HCT116 (cell line): ENCODE data around the gene OR56A4.

ENCODE experiments used
- ELF1 ChIP-seq: IDR thresholded peaks from 2 replicates; pipeline ENCODE4 v1.6.1; 2012; ENCODE audit warnings: low read depth, borderline replicate concordance
- EZH2phosphoT487 ChIP-seq: fragments of 200-600 bp; IDR thresholded peaks from 2 replicates; pipeline ENCODE4 v1.6.1; 2018; ENCODE audit warnings: antibody characterized with exemption, borderline replicate concordance
- POLR2A ChIP-seq: IDR thresholded peaks from 2 replicates; pipeline ENCODE4 v1.7.0; 2011; ENCODE audit warnings: borderline replicate concordance; ENCODE audit not compliant: insufficient read depth, insufficient read length; ENCODE audit errors: extremely low read depth
- POLR2AphosphoS5 ChIP-seq: IDR thresholded peaks from 2 replicates; pipeline ENCODE4 v1.6.1; 2011; ENCODE audit warnings: mild to moderate bottlenecking, low read depth, low read length, moderate library complexity
- RAD21 ChIP-seq: IDR thresholded peaks from 2 replicates; pipeline ENCODE4 v1.6.1; 2012; ENCODE audit warnings: low read depth, mild to moderate bottlenecking
- SP1 ChIP-seq: IDR thresholded peaks from 2 replicates; pipeline ENCODE4 v1.6.1; 2012; ENCODE audit warnings: low read depth
- YY1 ChIP-seq: IDR thresholded peaks from 2 replicates; pipeline ENCODE4 v1.6.1; 2011; ENCODE audit warnings: low read length, low read depth, moderate library complexity, mild to moderate bottlenecking; ENCODE audit not compliant: insufficient replicate concordance; ENCODE audit errors: extremely low read depth
- TF ChIP-seq, protein P1 (sequence below), 3 experiments: fragments of 200-600 bp in 1 of 3; sonication (generic) in 1 of 3; IDR thresholded peaks in 2 of 3; conservative IDR thresholded peaks in 1 of 3; 2 replicates each; pipeline ENCODE4 v1.5.1; 2012 to 2017; ENCODE audit warnings: low read depth in 2 of 3, low read length in 2 of 3, antibody characterized with exemption in 1 of 3, borderline replicate concordance in 1 of 3, control low read depth in 1 of 3, mild to moderate bottlenecking in 1 of 3, mixed read lengths in 1 of 3, mixed run types in 1 of 3, moderate library complexity in 1 of 3; ENCODE audit not compliant: insufficient read depth in 1 of 3

DNA sequence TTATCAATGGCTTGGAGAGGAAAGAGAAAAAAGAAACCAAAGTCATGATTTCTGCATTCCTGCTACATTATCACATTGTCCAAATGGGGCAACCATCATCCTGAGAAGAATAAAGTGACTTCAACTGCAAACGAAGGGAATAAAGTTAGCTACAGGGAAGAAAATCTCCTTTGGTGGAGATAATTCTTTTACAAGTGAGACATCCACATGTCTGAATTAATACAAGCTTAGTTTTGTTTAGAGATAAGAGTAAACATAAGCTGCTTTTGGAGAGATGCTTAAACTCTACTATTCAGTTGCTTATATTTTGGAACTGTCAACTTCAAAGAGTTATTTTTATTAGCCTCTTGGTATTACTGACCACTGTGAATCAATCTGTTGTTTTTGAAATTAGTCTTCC is 19.9 kb downstream of the OR56A4 start, which contains the start of gene OR52L1:
- TF ChIP-seq, protein P1, sequence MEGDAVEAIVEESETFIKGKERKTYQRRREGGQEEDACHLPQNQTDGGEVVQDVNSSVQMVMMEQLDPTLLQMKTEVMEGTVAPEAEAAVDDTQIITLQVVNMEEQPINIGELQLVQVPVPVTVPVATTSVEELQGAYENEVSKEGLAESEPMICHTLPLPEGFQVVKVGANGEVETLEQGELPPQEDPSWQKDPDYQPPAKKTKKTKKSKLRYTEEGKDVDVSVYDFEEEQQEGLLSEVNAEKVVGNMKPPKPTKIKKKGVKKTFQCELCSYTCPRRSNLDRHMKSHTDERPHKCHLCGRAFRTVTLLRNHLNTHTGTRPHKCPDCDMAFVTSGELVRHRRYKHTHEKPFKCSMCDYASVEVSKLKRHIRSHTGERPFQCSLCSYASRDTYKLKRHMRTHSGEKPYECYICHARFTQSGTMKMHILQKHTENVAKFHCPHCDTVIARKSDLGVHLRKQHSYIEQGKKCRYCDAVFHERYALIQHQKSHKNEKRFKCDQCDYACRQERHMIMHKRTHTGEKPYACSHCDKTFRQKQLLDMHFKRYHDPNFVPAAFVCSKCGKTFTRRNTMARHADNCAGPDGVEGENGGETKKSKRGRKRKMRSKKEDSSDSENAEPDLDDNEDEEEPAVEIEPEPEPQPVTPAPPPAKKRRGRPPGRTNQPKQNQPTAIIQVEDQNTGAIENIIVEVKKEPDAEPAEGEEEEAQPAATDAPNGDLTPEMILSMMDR (IDR thresholded peaks at IDR 0.05 in 2 of 3, conservative IDR thresholded peaks at IDR 0.05 in 1 of 3; ENCODE audit: borderline replicate concordance in 1 of 3, insufficient read depth in 1 of 3, low read depth in 2 of 3, low read length in 2 of 3): no peak
- TF ChIP-seq POLR2A: no peak
- no peak for TF ChIP-seq ELF1
- no peak for TF ChIP-seq SP1
- no peak for TF ChIP-seq YY1
- TF ChIP-seq POLR2AphosphoS5: no peak
- no peak for TF ChIP-seq RAD21
- TF ChIP-seq EZH2phosphoT487: no peak
